ENCODE measurements around the gene FAM184A.

DNA sequence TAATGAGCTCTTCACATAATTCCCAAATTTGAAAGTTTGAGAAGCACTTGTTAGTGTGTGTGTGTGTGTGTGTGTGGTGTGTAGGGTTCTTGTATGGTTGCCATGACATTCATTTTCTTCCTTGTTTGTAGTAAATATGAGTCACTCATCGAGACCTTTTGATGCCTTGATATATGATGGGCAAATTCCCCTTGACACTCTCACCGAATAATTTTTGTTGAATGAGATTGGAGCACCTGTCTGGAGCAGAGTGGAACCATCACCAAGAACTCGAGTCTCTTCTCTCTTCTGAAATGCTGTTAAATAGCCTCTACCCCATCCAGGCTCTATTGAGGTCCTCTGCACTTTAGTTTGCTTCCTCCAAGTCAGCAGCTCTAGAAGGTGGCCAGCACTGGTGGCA lies 29.6 kb upstream of the FAM184A start:
- no peak for TF ChIP-seq POLR2A (IDR thresholded peaks at IDR 0.05)
- TF ChIP-seq, protein P1, sequence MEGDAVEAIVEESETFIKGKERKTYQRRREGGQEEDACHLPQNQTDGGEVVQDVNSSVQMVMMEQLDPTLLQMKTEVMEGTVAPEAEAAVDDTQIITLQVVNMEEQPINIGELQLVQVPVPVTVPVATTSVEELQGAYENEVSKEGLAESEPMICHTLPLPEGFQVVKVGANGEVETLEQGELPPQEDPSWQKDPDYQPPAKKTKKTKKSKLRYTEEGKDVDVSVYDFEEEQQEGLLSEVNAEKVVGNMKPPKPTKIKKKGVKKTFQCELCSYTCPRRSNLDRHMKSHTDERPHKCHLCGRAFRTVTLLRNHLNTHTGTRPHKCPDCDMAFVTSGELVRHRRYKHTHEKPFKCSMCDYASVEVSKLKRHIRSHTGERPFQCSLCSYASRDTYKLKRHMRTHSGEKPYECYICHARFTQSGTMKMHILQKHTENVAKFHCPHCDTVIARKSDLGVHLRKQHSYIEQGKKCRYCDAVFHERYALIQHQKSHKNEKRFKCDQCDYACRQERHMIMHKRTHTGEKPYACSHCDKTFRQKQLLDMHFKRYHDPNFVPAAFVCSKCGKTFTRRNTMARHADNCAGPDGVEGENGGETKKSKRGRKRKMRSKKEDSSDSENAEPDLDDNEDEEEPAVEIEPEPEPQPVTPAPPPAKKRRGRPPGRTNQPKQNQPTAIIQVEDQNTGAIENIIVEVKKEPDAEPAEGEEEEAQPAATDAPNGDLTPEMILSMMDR (IDR thresholded peaks at IDR 0.05) = no peak
